GM23338 (cell line): ENCODE results near the gene IL9. TPM values are rescaled to one million over a fixed set of nuclear protein-coding genes. Genes with fewer than 3 reads are reported as not detected.

ENCODE experiments used
- ATAC-seq: fragments of 200-7000 bp; cut with Tn5 transposase; 3 replicates; pipeline ENCODE4 v1.9.1; 2020
- DNase-seq: peaks from one replicate; pipeline ENCODE4 v3.0.0-alpha.2; 2015; ENCODE audit warnings: low spot score
- H2AFZ ChIP-seq: fragments of 200-600 bp; sonication (generic); 2 replicates; pipeline ENCODE4 v1.8.0; 2016; ENCODE audit warnings: antibody characterized with exemption, mild to moderate bottlenecking, moderate library complexity
- H3F3A ChIP-seq: fragments of 200-600 bp; sonication (generic); replicated peaks from 2 replicates; pipeline ENCODE4 v1.8.0; 2017; ENCODE audit warnings: antibody characterized with exemption, mixed run types, low read depth
- H3K27ac ChIP-seq: fragments of 200-600 bp; sonication (generic); 2 replicates; pipeline ENCODE4 v1.6.1; 2016; ENCODE audit warnings: low read depth
- H3K27me3 ChIP-seq: fragments of 200-600 bp; sonication (generic); 2 replicates; pipeline ENCODE4 v1.8.0; 2016; ENCODE audit warnings: mild to moderate bottlenecking, mixed run types, moderate library complexity; ENCODE audit not compliant: insufficient read depth
- H3K36me3 ChIP-seq: fragments of 200-600 bp; sonication (generic); 2 replicates; pipeline ENCODE4 v1.8.0; 2016; ENCODE audit warnings: mild to moderate bottlenecking; ENCODE audit not compliant: insufficient read depth
- H3K4me1 ChIP-seq: fragments of 200-600 bp; sonication (generic); 2 replicates; pipeline ENCODE4 v1.8.0; 2016; ENCODE audit warnings: mild to moderate bottlenecking, moderate library complexity; ENCODE audit not compliant: insufficient read depth
- H3K4me2 ChIP-seq: fragments of 200-600 bp; sonication (generic); 2 replicates; pipeline ENCODE4 v1.7.1; 2017; ENCODE audit warnings: mixed run types
- H3K4me3 ChIP-seq: fragments of 200-600 bp; sonication (generic); 2 replicates; pipeline ENCODE4 v1.6.1; 2016; ENCODE audit warnings: mixed run types
- H3K79me2 ChIP-seq: fragments of 200-600 bp; sonication (generic); replicated peaks from 2 replicates; pipeline ENCODE4 v1.8.0; 2017; ENCODE audit warnings: mild to moderate bottlenecking; ENCODE audit not compliant: insufficient read depth
- H3K9me2 ChIP-seq: fragments of 200-600 bp; sonication (generic); 2 replicates; pipeline ENCODE4 v1.8.0; 2017; ENCODE audit not compliant: insufficient read depth
- H4K20me1 ChIP-seq: fragments of 200-600 bp; sonication (generic); replicated peaks from 2 replicates; pipeline ENCODE4 v1.8.0; 2017; ENCODE audit warnings: mild to moderate bottlenecking; ENCODE audit not compliant: insufficient read depth
- H3K27ac Mint-ChIP-seq: 2 replicates; pipeline ENCODE4 v1.8.0; 2020; ENCODE audit warnings: inconsistent platforms, mild to moderate bottlenecking, moderate library complexity, mixed read lengths
- H3K27me3 Mint-ChIP-seq: 3 replicates; pipeline ENCODE4 v1.8.0; 2022; ENCODE audit warnings: low read depth, mild to moderate bottlenecking, moderate library complexity, mixed read lengths, inconsistent platforms; ENCODE audit not compliant: insufficient read depth, poor library complexity
- H3K36me3 Mint-ChIP-seq: 3 replicates; pipeline ENCODE4 v1.8.0; 2021; ENCODE audit warnings: low read depth, mild to moderate bottlenecking, inconsistent platforms, moderate library complexity, mixed read lengths
- H3K4me1 Mint-ChIP-seq: 3 replicates; pipeline ENCODE4 v1.8.0; 2020; ENCODE audit warnings: mild to moderate bottlenecking, inconsistent platforms, mixed read lengths
- H3K4me3 Mint-ChIP-seq: 3 replicates; pipeline ENCODE4 v1.8.0; 2021; ENCODE audit warnings: moderate library complexity, mild to moderate bottlenecking, inconsistent platforms, mixed read lengths
- H3K9me3 Mint-ChIP-seq: 3 replicates; pipeline ENCODE4 v1.8.0; 2020; ENCODE audit warnings: moderate library complexity, mild to moderate bottlenecking, inconsistent platforms, mixed read lengths
- CREB1 ChIP-seq: fragments of 250-450 bp; sonication (Bioruptor Pico); IDR thresholded peaks from 2 replicates; pipeline ENCODE4 v1.5.0; 2020; ENCODE audit warnings: low read depth, mild to moderate bottlenecking, moderate library complexity
- CTCF ChIP-seq, 2 experiments: fragments of 200-600 bp in 1 of 2; sonication (generic) in 1 of 2; conservative IDR thresholded peaks; 2 replicates each; pipeline versions ENCODE4 v1.5.1 to v1.6.1; 2016 to 2017; ENCODE audit warnings: antibody characterized with exemption in 2 of 2, low read depth in 2 of 2, mild to moderate bottlenecking in 2 of 2, moderate library complexity in 1 of 2
- EZH2 ChIP-seq: fragments of 200-600 bp; sonication (generic); IDR thresholded peaks from one replicate; pipeline ENCODE4 v1.8.0; 2017; ENCODE audit warnings: antibody characterized with exemption, mild to moderate bottlenecking, low read depth; ENCODE audit not compliant: unreplicated experiment
- EZH2phosphoT487 ChIP-seq: fragments of 200-600 bp; sonication (generic); IDR thresholded peaks from one replicate; pipeline ENCODE4 v1.8.1; 2018; ENCODE audit warnings: antibody characterized with exemption; ENCODE audit not compliant: unreplicated experiment
- NANOG ChIP-seq: IDR thresholded peaks from 2 replicates; pipeline ENCODE4 v1.6.1; 2016; ENCODE audit warnings: antibody characterized with exemption, borderline replicate concordance
- ZNF114 ChIP-seq: fragments of 250-450 bp; sonication (Bioruptor Pico); IDR thresholded peaks from 2 replicates; pipeline ENCODE4 v1.5.0; 2020; ENCODE audit warnings: mild to moderate bottlenecking, moderate library complexity
- ZNF331 ChIP-seq: fragments of 250-450 bp; sonication (Bioruptor Pico); IDR thresholded peaks from 2 replicates; pipeline ENCODE4 v1.5.0; 2020; ENCODE audit warnings: low read depth, mild to moderate bottlenecking, moderate library complexity
- long read RNA-seq: library from polyadenylated mRNA; unstranded; transcript quantifications from one replicate; pipeline ENCODE4 v2.0.0, GENCODE V29; 2020; ENCODE audit not compliant: unreplicated experiment
- polyA plus RNA-seq: library from polyadenylated mRNA; unstranded; fragments of >200 nt; fragmentation: Nextera tagmentation; extraction: Ambion mirVana; gene quantifications from 2 replicates; pipeline ENCODE4 v1.2.1, GENCODE V29; 2016
- total RNA-seq: library from RNA; depleted of rRNA; stranded (reverse); fragments of >200 nt; shearing (Covaris generic); gene quantifications from 2 replicates; pipeline ENCODE4 v1.2.3, GENCODE V29; 2014; rRNA removed

Gene IL9
- total RNA-seq (not detected in 2 replicates), polyA plus RNA-seq (not detected in 2 replicates)
- long read RNA-seq, result 0 reads

GRCh38 chr5:135895474-135896006 lies at the start of gene IL9:
Gene IL9 (minus strand): TSS chr5:135895841. CDS start chr5:135895816, 25 bp downstream.
- no peaks in the 10 kb centered on the region for H3K79me2 ChIP-seq
- no peaks in the 10 kb centered on the region for H3K36me3 Mint-ChIP-seq
- H3K4me1 ChIP-seq, result no peaks in the 10 kb centered on the region
- DNase-seq, result no peak
- no peaks in the 10 kb centered on the region for H4K20me1 ChIP-seq
- no peak within 1 kb of the TSS for H3K4me3 ChIP-seq
- no peak within 1 kb of the TSS for H3K4me2 ChIP-seq
- H3K9me3 Mint-ChIP-seq, result no peaks in the 10 kb centered on the region
- no peaks in the 10 kb centered on the region for H3K9me2 ChIP-seq
- H3K4me1 Mint-ChIP-seq, result peaks cover 3% of the 10 kb centered on the region; the same call in 1 of the 3 replicates
- H3F3A ChIP-seq, result no peaks in the 10 kb centered on the region
- H3K27ac ChIP-seq, result no peak within 1 kb of the TSS
- TF ChIP-seq ZNF114, result no peak
- 0 out of 4 replicates have a peak, but pooled peaks of 1 of the 2 experiments have one; percentile 0 for TF ChIP-seq CTCF (conservative IDR thresholded peaks at IDR 0.05; ENCODE audit: low read depth in 2 of 2)
- no peak within 1 kb of the TSS for H3K27ac Mint-ChIP-seq
- H3K27me3 Mint-ChIP-seq, result peaks cover 4% of the 10 kb centered on the region
- no peaks in the 10 kb centered on the region for H3K36me3 ChIP-seq
- H3K27me3 ChIP-seq, result no peaks in the 10 kb centered on the region
- no peak within 1 kb of the TSS for H2AFZ ChIP-seq
- no peak for ATAC-seq
- no peak within 1 kb of the TSS for H3K4me3 Mint-ChIP-seq

GRCh38 chr5:135944967-135945560 lies 49.4 kb upstream of the IL9 start:
- no peak overlapping the region for H2AFZ ChIP-seq
- no peaks in the 10 kb centered on the region for H3K4me1 ChIP-seq
- H3K4me3 ChIP-seq, result no peak overlapping the region
- H3F3A ChIP-seq, result no peaks in the 10 kb centered on the region
- ATAC-seq (peak; percentile 61), DNase-seq (peak; percentile 92)
- H4K20me1 ChIP-seq, result no peaks in the 10 kb centered on the region; the same call in 1 of the 2 replicates
- H3K27me3 ChIP-seq, result no peaks in the 10 kb centered on the region
- TF ChIP-seq ZNF331 (CRISPR knock-in tag) (no peak), CTCF (conservative IDR thresholded peaks at IDR 0.05; ENCODE audit: low read depth in 2 of 2) (peak; percentile 87 to 93)
- no peak overlapping the region for H3K27ac Mint-ChIP-seq
- no peaks in the 10 kb centered on the region for H3K9me3 Mint-ChIP-seq
- H3K9me2 ChIP-seq, result no peaks in the 10 kb centered on the region
- H3K36me3 ChIP-seq, result no peaks in the 10 kb centered on the region
- H3K79me2 ChIP-seq, result no peaks in the 10 kb centered on the region
- no peaks in the 10 kb centered on the region for H3K36me3 Mint-ChIP-seq
- H3K4me1 Mint-ChIP-seq, result peaks cover 6% of the 10 kb centered on the region
- no peak overlapping the region for H3K27ac ChIP-seq
- no peak overlapping the region for H3K4me2 ChIP-seq
- H3K27me3 Mint-ChIP-seq, result no peaks in the 10 kb centered on the region
- H3K4me3 Mint-ChIP-seq, result no peak overlapping the region

- peaks cover 6% of the 10 kb centered on the region for H3K4me1 Mint-ChIP-seq
- no peak overlapping the region for H3K4me2 ChIP-seq
- no peaks in the 10 kb centered on the region for H3K36me3 Mint-ChIP-seq
- H3K9me3 Mint-ChIP-seq, result no peaks in the 10 kb centered on the region
- H3K4me3 ChIP-seq, result no peak overlapping the region
- H3K4me3 Mint-ChIP-seq, result no peak overlapping the region
- no peaks in the 10 kb centered on the region for H3K4me1 ChIP-seq
- no peaks in the 10 kb centered on the region for H3K27me3 ChIP-seq
- DNase-seq, result no peak
- H3K36me3 ChIP-seq, result no peaks in the 10 kb centered on the region
- no peak overlapping the region for H2AFZ ChIP-seq
- H4K20me1 ChIP-seq, result no peaks in the 10 kb centered on the region; the same call in 1 of the 2 replicates
- H3K79me2 ChIP-seq, result no peaks in the 10 kb centered on the region
- no peaks in the 10 kb centered on the region for H3K27me3 Mint-ChIP-seq
- no peak for ATAC-seq
- no peaks in the 10 kb centered on the region for H3F3A ChIP-seq
- H3K27ac Mint-ChIP-seq, result no peak overlapping the region
- H3K27ac ChIP-seq, result no peak overlapping the region
- no peaks in the 10 kb centered on the region for H3K9me2 ChIP-seq
- no peak for TF ChIP-seq EZH2phosphoT487
- TF ChIP-seq ZNF331 (CRISPR knock-in tag), result no peak
- no peak for TF ChIP-seq EZH2
- TF ChIP-seq NANOG, result no peak
- no peak for TF ChIP-seq CREB1 (CRISPR knock-in tag)
These were observed 48.9 kb upstream of the IL9 start for GRCh38 chr5:135944564-135944963.
